ENCODE results near the gene ZNF205. TPM values are rescaled to one million over a fixed set of nuclear protein-coding genes. Genes with fewer than 3 reads are reported as not detected.

The ZNF205 gene
- total and polyA plus RNA-seq, 2 of the 13 experiments (the other 11 are each of a cell fraction or from before 2014, with no cell fraction given): 5.8 to 10.2 TPM

DNA sequence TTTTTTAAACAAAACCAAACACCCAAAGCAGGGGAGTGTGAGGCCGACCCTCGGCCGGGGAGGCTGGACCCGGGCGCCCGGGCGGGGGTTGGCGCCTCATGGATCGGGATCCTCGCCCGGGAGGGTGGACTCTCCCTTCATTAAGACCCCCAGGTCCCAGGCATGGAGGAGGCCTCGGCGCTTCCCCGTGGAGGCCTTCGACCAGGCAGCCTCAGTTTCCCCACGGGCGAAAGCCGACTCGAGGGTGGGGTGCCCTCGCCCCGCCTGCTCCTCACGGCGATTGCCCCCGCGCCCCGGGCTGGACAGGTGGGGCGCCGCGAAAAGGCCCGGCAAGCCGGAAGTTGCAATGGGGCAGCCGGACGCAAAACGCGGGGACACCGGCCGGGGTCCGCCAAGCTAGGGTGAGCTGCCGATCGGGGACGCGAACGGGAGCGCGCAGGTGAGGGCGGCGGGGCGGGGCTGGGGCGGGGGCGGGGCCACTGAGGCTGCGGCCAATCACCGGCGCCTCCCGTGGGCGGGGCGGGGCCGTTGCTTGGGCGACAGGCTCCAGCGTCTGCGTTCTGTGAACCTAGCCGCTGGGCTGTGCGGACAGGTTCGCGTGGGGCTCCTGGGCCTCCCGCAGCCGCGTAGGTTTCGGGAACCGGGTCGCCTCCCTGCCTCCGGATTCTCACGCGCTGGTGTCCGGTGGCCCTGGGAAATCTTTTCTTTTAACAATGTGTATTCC lies 6.0 kb upstream of the ZNF205 start (continued):
- TF ChIP-seq SIN3A (IDR thresholded peaks at IDR 0.05; ENCODE audit: borderline replicate concordance, low read depth, low read length) (peak; percentile 98), ZSCAN9 (CRISPR knock-in tag; IDR thresholded peaks at IDR 0.05; ENCODE audit: borderline replicate concordance) (peak; percentile 82), ZNF232 (CRISPR knock-in tag; IDR thresholded peaks at IDR 0.05; ENCODE audit: borderline replicate concordance) (peak; percentile 14; the same call in 1 of the 2 replicates), FOSL2 (CRISPR knock-in tag; IDR thresholded peaks at IDR 0.05) (peak; percentile 40; the same call in 1 of the 2 replicates), ATF5 (CRISPR knock-in tag; IDR thresholded peaks at IDR 0.05; ENCODE audit: low read depth) (no peak), ZNF766 (CRISPR knock-in tag; IDR thresholded peaks at IDR 0.05; ENCODE audit: borderline replicate concordance) (no peak), ZNF292 (CRISPR knock-in tag; IDR thresholded peaks at IDR 0.05; ENCODE audit: borderline replicate concordance, low read depth) (0 out of 2 replicates have a peak, but pooled peaks have one; percentile 22), PITX1 (CRISPR knock-in tag; IDR thresholded peaks at IDR 0.05) (peak; percentile 68; the same call in 1 of the 2 replicates), SAP130 (CRISPR knock-in tag; IDR thresholded peaks at IDR 0.05; ENCODE audit: low read depth) (peak; percentile 96), ZNF879 (CRISPR knock-in tag; IDR thresholded peaks at IDR 0.05) (peak; percentile 40; the same call in 1 of the 2 replicates), ZNF660 (CRISPR knock-in tag; IDR thresholded peaks at IDR 0.05; ENCODE audit: borderline replicate concordance, low read depth) (no peak), ZNF816 (CRISPR knock-in tag; IDR thresholded peaks at IDR 0.05; ENCODE audit: borderline replicate concordance) (peak; percentile 40; the same call in 1 of the 2 replicates), ZNF281 (CRISPR knock-in tag; IDR thresholded peaks at IDR 0.05; ENCODE audit: borderline replicate concordance) (peak; percentile 25; the same call in 1 of the 2 replicates), SMYD3 (CRISPR knock-in tag; IDR thresholded peaks at IDR 0.05) (no peak), ZKSCAN8 (CRISPR knock-in tag; IDR thresholded peaks at IDR 0.05; ENCODE audit: borderline replicate concordance) (peak; percentile 39; the same call in 1 of the 2 replicates), EED (CRISPR knock-in tag; IDR thresholded peaks at IDR 0.05) (no peak), ARNTL (CRISPR knock-in tag; IDR thresholded peaks at IDR 0.05) (no peak; the same call in 1 of the 2 replicates), ZNF276 (CRISPR knock-in tag; IDR thresholded peaks at IDR 0.05; ENCODE audit: low read depth) (no peak), ZFAT (CRISPR knock-in tag; conservative IDR thresholded peaks at IDR 0.05) (no peak), TSC22D2 (CRISPR knock-in tag; IDR thresholded peaks at IDR 0.05; ENCODE audit: borderline replicate concordance) (peak; percentile 79; the same call in 1 of the 2 replicates), ZBTB7A (CRISPR knock-in tag; IDR thresholded peaks at IDR 0.05) (peak; percentile 66; the same call in 1 of the 2 replicates)
- TF ChIP-seq, protein P1, sequence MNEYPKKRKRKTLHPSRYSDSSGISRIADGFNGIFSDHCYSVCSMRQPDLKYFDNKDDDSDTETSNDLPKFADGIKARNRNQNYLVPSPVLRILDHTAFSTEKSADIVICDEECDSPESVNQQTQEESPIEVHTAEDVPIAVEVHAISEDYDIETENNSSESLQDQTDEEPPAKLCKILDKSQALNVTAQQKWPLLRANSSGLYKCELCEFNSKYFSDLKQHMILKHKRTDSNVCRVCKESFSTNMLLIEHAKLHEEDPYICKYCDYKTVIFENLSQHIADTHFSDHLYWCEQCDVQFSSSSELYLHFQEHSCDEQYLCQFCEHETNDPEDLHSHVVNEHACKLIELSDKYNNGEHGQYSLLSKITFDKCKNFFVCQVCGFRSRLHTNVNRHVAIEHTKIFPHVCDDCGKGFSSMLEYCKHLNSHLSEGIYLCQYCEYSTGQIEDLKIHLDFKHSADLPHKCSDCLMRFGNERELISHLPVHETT (CRISPR knock-in tag; conservative IDR thresholded peaks at IDR 0.05): peak; percentile 82

All from HepG2 (cell line).